Smooth muscle cell (in vitro differentiated cells): Measurements from ENCODE around the gene ZNF595. TPM values are rescaled to one million over a fixed set of nuclear protein-coding genes. Genes with fewer than 3 reads are reported as not detected.
"Not testable (repeated sequence)": the region's sequence is repeated elsewhere in the genome, so short reads cannot be mapped to it uniquely, and the experiment has no call there.

Experiments used
- DNase-seq: peaks from one replicate; lab custom pipeline; 2025; ENCODE audit not compliant: unreplicated experiment; lab: John Stamatoyannopoulos, UW
- H2AFZ ChIP-seq: fragments of 200-600 bp; sonication (generic); 2 replicates; pipeline ENCODE4 v1.6.0; 2016; ENCODE audit warnings: antibody characterized with exemption, low read depth, mild to moderate bottlenecking
- H3F3A ChIP-seq: fragments of 200-600 bp; sonication (generic); 2 replicates; pipeline ENCODE4 v1.6.0; 2017; ENCODE audit warnings: antibody characterized with exemption, low read depth
- H3K27ac ChIP-seq: fragments of 200-600 bp; sonication (generic); 2 replicates; pipeline ENCODE4 v1.5.1; 2016; ENCODE audit warnings: low read depth, mild to moderate bottlenecking
- H3K27me3 ChIP-seq: fragments of 200-600 bp; sonication (generic); 2 replicates; pipeline ENCODE4 v1.6.1; 2016; ENCODE audit warnings: low read depth, mild to moderate bottlenecking
- H3K36me3 ChIP-seq: fragments of 200-600 bp; sonication (generic); 2 replicates; pipeline ENCODE4 v1.5.1; 2016; ENCODE audit warnings: low read depth
- H3K4me1 ChIP-seq: fragments of 200-600 bp; sonication (generic); 2 replicates; pipeline ENCODE4 v1.5.1; 2016; ENCODE audit warnings: low read depth
- H3K4me2 ChIP-seq: fragments of 200-600 bp; sonication (generic); 2 replicates; pipeline ENCODE4 v1.6.0; 2016; ENCODE audit warnings: mild to moderate bottlenecking
- H3K4me3 ChIP-seq: fragments of 200-600 bp; sonication (generic); 2 replicates; pipeline ENCODE4 v1.5.1; 2016; ENCODE audit warnings: mild to moderate bottlenecking
- H3K79me2 ChIP-seq: fragments of 200-600 bp; sonication (generic); 2 replicates; pipeline ENCODE4 v1.6.0; 2016; ENCODE audit warnings: low read depth, mild to moderate bottlenecking
- H3K9ac ChIP-seq: fragments of 200-600 bp; sonication (generic); 2 replicates; pipeline ENCODE4 v1.6.0; 2016; ENCODE audit warnings: low read depth
- H3K9me3 ChIP-seq: fragments of 200-600 bp; sonication (generic); replicated peaks from 2 replicates; pipeline ENCODE4 v1.5.1; 2016; ENCODE audit warnings: low read depth
- H4K20me1 ChIP-seq: fragments of 200-600 bp; sonication (generic); 2 replicates; pipeline ENCODE4 v1.6.0; 2016; ENCODE audit warnings: low read depth
- CTCF ChIP-seq: fragments of 200-600 bp; sonication (generic); IDR thresholded peaks from 2 replicates; pipeline ENCODE4 v1.5.1; 2017; ENCODE audit warnings: borderline replicate concordance, mild to moderate bottlenecking, antibody characterized with exemption; ENCODE audit not compliant: insufficient read depth, poor library complexity, severe bottlenecking
- WGBS: methylation state at CpG from one replicate; pipeline ENCODE4 v1.1.7; 2016; ENCODE audit warnings: low lambda C conversion rate; 5-methylcytosine and 5-hydroxymethylcytosine counted together
- polyA plus RNA-seq: library from polyadenylated mRNA; unstranded; fragments of >200 nt; fragmentation: Nextera tagmentation; extraction: Ambion mirVana; gene quantifications from 2 replicates; pipeline ENCODE4 v1.2.1, GENCODE V29; 2016
- total RNA-seq: library from RNA; depleted of rRNA; stranded (reverse); fragments of >200 nt; gene quantifications from 2 replicates; pipeline ENCODE4 v1.2.3, GENCODE V29; 2014

ZNF595 gene
- total and polyA plus RNA-seq, 2 experiments from 2014 or later, result 2.7 to 9.2 TPM

DNA sequence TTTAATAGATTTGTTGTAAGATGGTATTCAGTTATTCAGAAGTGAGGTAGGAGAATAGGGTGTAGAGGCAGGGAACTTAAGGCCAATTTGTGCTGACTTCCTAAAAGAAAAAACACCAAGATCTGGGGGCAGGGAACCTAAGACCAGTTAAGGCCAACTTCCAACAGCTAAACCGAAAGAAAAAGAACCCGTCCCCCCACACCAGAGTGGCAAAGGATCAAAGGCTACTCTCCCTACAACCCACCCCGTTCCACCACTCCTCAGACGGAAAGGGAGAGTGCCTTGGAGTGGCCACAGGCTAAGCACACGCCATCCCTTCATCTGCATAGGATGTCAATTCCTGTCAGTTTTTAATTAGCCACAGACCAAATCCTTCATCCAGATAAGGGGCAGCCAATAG lies 67.5 kb downstream of the ZNF595 start:
- no peak overlapping the region for H3K27ac ChIP-seq
- DNase-seq, result no peak
- WGBS, result 86% methylated on average over 5 of the region's 5 CpGs
- H3K36me3 ChIP-seq, result no peaks in the 10 kb centered on the region
- H3K9me3 ChIP-seq, result no peaks in the 10 kb centered on the region
- peaks cover 10% of the 10 kb centered on the region for H3K79me2 ChIP-seq
- no peaks in the 10 kb centered on the region for H3K27me3 ChIP-seq
- no peak overlapping the region for H3K9ac ChIP-seq
- no peak overlapping the region for H3K4me3 ChIP-seq
- no peak overlapping the region for H2AFZ ChIP-seq
- no peaks in the 10 kb centered on the region for H3F3A ChIP-seq
- TF ChIP-seq CTCF, result no peak
- no peaks in the 10 kb centered on the region for H4K20me1 ChIP-seq
- H3K4me2 ChIP-seq, result no peak overlapping the region
- peaks cover under 1% of the 10 kb centered on the region for H3K4me1 ChIP-seq

DNA sequence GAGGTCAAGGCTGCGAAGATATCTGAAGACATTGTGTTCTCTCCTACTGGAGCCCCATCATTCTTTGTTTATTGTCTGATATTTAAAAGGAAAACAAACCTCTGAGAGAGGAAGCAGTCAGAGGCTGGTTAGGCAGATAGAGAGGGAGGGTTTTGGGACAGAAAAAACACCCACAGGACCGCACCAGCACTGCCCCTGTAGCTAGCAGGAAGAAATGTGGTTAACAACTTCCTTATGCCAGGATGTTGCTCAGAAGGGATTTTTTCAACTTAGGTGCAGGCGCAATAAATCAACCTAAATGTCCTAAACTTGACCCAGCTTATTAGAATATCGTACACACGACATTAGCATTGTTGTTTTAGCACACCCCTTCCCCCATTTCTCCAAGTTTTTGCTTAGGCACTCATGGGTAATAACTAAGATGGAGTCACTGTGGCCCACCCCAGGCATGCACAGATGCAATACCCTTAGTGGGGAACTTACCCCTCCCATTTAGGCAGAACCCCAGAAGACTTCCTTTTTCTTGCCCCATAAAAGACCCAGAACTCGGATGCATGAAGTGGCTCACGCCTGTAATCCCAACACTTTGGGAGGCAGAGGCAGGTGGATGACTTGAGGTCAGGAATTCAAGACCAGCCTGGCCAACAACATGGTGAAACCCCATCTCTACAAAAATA lies 68.4 kb downstream of the ZNF595 start:
- H4K20me1 ChIP-seq, result no peaks in the 10 kb centered on the region
- no peak for DNase-seq
- 90% methylated on average over 7 of the region's 7 CpGs for WGBS
- peaks cover 5% of the 10 kb centered on the region for H3K4me1 ChIP-seq
- H3K27ac ChIP-seq, result no peak overlapping the region
- H3K9ac ChIP-seq, result no peak overlapping the region
- peaks cover 19% of the 10 kb centered on the region for H3K79me2 ChIP-seq
- no peaks in the 10 kb centered on the region for H3K27me3 ChIP-seq
- no peak overlapping the region for H3K4me2 ChIP-seq
- no peak overlapping the region for H3K4me3 ChIP-seq
- H3K9me3 ChIP-seq, result no peaks in the 10 kb centered on the region
- no peaks in the 10 kb centered on the region for H3K36me3 ChIP-seq
- no peak for TF ChIP-seq CTCF
- no peaks in the 10 kb centered on the region for H3F3A ChIP-seq
- H2AFZ ChIP-seq, result no peak overlapping the region

GRCh38 chr4:123922-124274 lies 70.8 kb downstream of the ZNF595 start:
- 41% methylated on average over 10 of the region's 10 CpGs for WGBS

GRCh38 chr4:124275-125081 lies 71.4 kb downstream of the ZNF595 start, which contains the start of gene ZNF718:
Gene ZNF718, plus strand, starts transcription at chr4:124501. Its CDS starts 170 bp downstream, at chr4:124671.
- Histone ChIP-seq H3K4me2 (peak within 1 kb of the TSS; percentile 92), H3K9ac (peak within 1 kb of the TSS; percentile 59), H3K27ac (peak within 1 kb of the TSS; percentile 25), H4K20me1 (no peaks in the 10 kb centered on the region), H3K4me3 (peak within 1 kb of the TSS; percentile 86), H3F3A (no peaks in the 10 kb centered on the region), H3K4me1 (peaks cover 5% of the 10 kb centered on the region), H2AFZ (peak within 1 kb of the TSS; percentile 98), H3K27me3 (no peaks in the 10 kb centered on the region), H3K36me3 (no peaks in the 10 kb centered on the region), H3K79me2 (peaks cover 22% of the 10 kb centered on the region), H3K9me3 (no peaks in the 10 kb centered on the region)
- WGBS, result 1% methylated on average over 44 of the region's 44 CpGs
- no peak for TF ChIP-seq CTCF
- DNase-seq, result peak; percentile 74

More at GRCh38 chr4:123922-124274, 70.8 kb downstream of the ZNF595 start:
- H3K27me3 ChIP-seq, DNase-seq, H3K36me3 ChIP-seq, H3K9ac ChIP-seq, H4K20me1 ChIP-seq, H3F3A ChIP-seq, H3K4me1 ChIP-seq, H3K27ac ChIP-seq, H3K9me3 ChIP-seq: not testable (repeated sequence)
- peak overlapping the region; percentile 86 for H3K4me3 ChIP-seq
- H2AFZ ChIP-seq, result peak overlapping the region; percentile 98
- peaks cover 22% of the 10 kb centered on the region for H3K79me2 ChIP-seq
- H3K4me2 ChIP-seq, result peak overlapping the region; percentile 92
